Myocyte (in vitro differentiated cells): ENCODE measurements around the gene CHPF2. TPM values are rescaled to one million over a fixed set of nuclear protein-coding genes. Genes with fewer than 3 reads are reported as not detected.
A peak's percentile ranks its signal among the peaks of the same experiment; 100 is the strongest.

ENCODE experiments used
- DNase-seq: peaks from one replicate; pipeline ENCODE4 v3.0.0-alpha.2; 2012; ENCODE audit warnings: low read depth
- total RNA-seq: library from RNA; depleted of rRNA; stranded (reverse); fragments of >200 nt; gene quantifications from 2 replicates; pipeline ENCODE4 v1.2.3, GENCODE V29; 2014

CHPF2 gene
- total RNA-seq, 1 donor from 2014 or later = 136 TPM

DNA sequence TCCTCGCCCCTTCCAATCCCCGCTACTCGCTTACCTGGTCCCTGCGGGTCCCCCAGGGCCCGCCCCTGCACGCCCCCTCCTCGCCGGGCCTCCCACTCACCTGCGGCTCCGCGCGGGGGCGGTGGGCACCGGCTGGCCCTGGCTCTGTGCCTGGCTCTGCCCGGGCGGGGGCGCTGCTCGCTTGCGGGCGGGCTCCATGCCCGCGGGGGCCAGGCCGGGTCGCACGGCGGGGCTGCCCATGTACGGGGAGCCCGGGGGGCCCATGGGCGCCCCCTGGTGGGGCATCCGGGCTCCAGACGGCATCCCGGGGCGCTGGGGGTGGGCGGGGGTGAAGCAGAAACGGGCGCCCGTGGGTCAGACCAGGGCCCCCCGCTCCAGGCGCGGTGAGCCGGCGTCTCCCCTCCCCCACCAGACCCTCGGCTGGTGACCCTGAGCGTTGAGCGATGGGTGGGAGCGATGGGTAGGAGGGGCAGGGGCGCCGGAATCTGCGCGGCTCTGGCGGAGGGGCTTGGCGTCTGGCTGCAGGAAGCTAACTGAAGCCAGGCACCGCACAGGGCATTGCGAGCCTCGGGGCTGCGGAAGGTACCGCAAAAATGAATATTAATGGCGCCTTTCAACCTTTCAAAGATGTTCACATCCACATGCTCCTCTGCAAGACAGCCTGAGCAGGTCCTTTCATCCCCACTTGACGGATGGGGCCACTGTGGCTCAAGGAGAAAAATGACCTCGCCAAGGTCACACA lies 13.2 kb downstream of the CHPF2 start:
- DNase-seq = peak; percentile 62

DNA sequence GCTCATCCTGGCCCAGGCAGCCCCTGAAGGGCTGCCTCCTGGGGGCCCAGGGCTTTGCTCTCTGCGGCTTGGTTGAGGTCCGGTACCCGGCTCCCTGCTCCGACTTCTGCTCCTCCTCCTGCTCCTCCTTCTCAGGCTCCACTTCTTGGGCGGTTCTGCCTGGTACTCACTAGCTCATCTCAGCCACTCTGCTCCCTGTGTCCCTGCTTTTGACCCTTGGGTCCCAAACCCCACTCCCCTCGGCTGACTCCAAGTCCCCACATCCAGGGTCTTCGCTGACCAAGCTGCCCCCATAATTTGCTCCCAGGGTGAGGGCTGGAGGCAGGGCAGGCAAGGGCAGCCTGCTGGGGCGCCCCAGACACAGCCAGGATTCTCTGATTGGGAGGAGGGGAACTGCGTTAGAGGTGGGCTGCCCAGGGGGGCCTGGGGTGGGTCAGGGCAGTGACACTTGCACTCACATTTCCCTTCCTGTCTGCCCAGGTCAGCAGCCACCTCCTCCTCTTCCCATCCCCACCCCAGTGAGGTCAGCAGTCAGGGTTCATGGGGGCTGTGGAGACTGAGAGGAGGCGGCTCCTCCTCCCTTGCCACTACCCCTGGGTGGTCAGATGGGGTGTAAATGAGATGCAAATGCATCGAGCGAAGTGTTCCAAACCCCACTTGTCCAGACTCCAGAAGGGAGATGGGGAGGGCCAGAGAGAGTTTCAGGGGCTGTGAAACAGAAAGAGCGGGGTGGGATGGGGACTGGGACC lies 14.0 kb downstream of the CHPF2 start:
- DNase-seq = peak; percentile 82

GRCh38 chr7:151246851-151247580 lies 14.7 kb downstream of the CHPF2 start:
- peak; percentile 100 for DNase-seq

GRCh38 chr7:151247611-151248345 lies 15.5 kb downstream of the CHPF2 start:
- DNase-seq = peak; percentile 92

DNA sequence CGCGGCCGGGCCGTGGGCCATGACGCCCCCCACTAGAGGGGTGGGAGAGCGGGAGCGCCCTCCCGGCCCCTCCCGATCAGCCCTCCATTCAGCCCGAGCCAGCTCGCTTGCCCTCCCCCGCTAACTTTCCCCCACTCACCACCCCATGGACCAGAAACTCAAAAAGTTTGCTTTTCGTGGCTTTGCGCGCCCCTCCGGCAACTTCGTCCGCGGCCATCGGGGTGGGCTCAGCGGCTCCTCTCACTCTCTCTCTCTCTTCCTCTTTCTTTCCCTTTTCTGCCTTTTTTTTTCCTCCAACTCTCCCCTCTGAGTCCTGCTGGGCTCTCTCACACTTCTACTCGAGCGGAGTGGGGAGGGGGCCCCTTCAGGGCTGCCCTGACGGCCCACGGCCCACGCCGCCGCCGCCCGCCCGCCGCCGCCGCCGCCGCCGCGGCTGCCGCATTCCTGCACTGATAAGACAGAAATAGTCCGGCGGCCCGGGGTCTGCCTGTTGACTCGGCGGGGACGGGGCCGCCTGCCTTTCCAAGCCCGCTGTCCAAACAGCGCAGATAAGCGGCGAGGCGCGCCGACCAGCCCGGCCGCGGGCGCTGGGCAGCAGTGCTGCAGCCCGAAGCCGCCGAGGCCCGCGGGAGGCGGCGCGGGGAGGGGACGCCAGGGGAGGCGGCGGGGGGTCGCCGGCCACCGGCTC lies 16.2 kb downstream of the CHPF2 start, which contains the start of gene SMARCD3:
SMARCD3 (minus strand) TSS at position 349 of the 688 bp plus-strand sequence; CDS start at position 217, 132 bp downstream.
- DNase-seq = peak; percentile 86

DNA sequence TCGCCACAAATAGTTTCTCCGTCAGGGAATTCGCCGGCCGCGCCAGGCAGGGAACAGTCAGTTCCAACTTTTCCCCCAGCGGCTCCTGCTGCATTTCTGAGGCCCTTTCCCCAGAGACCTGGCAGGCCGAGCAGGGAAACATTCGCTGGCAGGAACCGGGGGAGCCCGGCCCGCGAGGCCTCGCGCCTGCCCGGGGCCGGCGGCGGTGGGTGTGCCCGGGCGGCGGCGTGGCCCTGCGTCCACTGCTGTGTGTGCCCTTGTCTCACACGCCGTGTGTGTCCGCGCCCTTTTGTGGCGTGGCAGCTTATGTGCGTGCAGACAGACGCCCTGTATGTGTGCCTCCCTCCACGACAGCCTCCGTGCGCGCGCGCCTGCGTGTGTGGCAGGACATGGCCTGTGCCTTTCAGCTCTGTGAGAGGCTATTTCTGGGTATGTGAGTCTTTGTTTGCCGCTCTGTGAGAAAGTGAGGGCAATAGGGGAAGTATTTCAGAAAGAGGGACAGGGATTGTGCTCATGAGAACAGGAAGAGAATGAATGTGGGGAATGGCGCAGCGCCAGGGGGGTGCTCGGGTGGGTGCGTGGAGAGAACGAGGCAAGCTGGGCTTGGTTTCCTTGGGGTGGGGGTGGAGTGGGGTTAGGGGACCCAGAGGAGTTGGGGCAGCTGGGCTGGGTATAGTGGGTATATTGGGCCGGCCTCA lies 16.9 kb downstream of the CHPF2 start:
- peak; percentile 94 for DNase-seq

GRCh38 chr7:151249732-151250072 lies 17.4 kb downstream of the CHPF2 start:
- DNase-seq = peak; percentile 94

- no peak for DNase-seq
Measured at GRCh38 chr7:151250181-151251132, 18.2 kb downstream of the CHPF2 start.

GRCh38 chr7:151251328-151251688 lies 19.0 kb downstream of the CHPF2 start:
- DNase-seq = no peak

- DNase-seq = peak; percentile 90
Measured at GRCh38 chr7:151251689-151252560, 19.6 kb downstream of the CHPF2 start.

GRCh38 chr7:151252561-151252835 lies 20.2 kb downstream of the CHPF2 start:
- DNase-seq = no peak

DNA sequence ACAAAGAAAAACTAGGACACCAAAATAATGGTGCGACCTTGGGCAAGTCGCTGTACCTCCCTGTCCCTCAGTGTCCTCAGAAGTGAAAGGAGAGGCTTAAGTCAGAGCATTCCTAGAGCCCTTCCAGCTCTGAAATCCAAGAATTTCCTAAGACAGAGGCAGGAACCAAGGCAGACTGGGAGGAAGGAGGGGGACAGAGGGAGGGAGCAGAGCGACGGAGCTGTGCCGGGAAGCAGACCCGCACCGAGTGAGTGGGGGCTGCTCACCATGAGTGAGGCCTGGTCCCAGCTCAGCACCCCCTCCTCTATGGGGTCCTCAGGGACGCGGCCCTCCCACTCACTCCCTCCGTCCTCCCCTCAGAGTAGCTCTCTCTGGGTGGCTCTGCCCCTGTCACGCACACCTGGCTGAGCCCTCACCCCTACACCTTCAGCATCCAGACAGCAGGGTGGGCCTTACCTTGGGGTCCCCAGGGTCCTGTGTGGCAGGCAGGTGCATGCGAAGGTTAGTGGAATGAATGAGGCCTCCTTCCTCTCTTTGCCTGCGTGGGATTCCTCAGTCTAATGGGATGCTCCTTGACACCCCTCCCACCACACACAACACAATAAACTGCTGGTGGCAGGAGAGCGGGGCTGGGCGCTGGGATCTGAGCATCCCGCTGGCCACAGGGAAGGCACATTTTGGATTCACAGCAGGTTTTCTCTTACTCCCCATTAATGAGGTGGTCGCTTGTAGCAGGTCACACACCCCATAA lies 20.9 kb downstream of the CHPF2 start:
- no peak for DNase-seq

- no peak for DNase-seq
Measured at GRCh38 chr7:151254316-151254715, 22.0 kb downstream of the CHPF2 start.

DNA sequence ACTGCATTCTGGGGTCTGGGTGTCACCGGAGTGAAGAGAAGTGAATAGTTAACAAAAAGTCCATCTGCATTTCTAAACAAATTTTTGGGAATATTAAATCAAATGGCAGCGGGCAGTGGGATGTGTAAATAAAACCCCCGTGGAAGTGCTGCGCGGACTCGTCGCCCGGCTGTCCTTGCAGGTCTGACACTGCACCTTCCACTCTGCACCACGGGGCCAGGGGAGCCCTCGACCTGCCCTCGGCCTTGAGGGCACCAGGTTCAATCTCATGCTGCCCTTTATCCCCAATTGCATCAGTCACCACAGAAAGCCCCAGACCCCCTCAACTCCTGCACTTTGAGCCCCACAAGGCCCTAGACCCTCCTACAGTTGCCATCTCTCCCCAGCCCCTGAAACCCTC lies 22.6 kb downstream of the CHPF2 start:
- DNase-seq = no peak

- no peak for DNase-seq
Measured at GRCh38 chr7:151255390-151255789, 23.1 kb downstream of the CHPF2 start.

GRCh38 chr7:151256410-151257045 lies 24.2 kb downstream of the CHPF2 start:
- no peak for DNase-seq

DNA sequence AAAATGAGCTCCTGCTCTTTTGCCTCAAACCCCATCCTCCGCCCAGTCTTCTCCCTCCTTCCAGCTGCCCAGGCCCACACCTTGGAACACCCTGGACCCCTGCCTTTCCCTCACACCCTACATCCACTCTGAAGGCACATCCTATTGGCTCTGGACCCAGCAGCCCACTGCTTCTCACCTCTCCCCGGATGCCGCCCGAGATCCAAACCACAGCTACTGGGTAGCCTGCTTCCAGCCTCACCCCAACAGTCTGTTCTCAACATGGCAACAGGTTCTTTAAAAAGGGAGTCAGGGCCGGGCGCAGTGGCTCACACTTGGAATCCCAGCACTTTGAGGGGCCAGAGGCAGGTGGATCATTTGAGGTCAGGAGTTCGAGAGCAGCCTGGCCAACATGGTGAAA lies 25.7 kb downstream of the CHPF2 start:
- no peak for DNase-seq
